IPS DF 4.7 (cell line): ENCODE data around the gene LONP1.

Source experiments
- DNase-seq: peaks from one replicate; pipeline ENCODE4 v3.0.0-alpha.2; 2013; ENCODE audit warnings: low spot score; ENCODE audit errors: extremely low read depth

The LONP1 gene

GRCh38 chr19:5648464-5648863, 71.5 kb downstream of the LONP1 start:
- DNase-seq, result no peak

- DNase-seq, result no peak
Measured at GRCh38 chr19:5646703-5647102, 73.2 kb downstream of the LONP1 start.

DNA sequence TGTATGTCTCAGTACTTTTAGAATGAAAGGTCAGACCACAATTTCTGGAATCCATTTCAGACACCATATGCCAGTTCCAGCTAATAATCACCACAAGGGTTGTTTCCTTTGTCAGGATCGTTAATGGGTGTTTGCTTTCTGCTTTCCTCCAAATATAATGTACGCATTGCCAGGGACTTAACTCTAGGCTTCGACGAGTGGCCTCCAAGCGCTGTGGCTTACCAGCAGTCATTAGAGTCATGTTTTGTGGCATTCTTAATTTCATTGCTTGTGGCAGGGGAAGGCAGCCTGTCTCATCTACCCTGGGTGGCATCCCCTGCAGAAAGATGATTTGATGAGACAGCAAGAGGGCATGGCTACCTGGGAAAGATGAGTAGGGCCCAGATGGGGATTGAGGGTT, 74.5 kb downstream of the LONP1 start:
- DNase-seq, result no peak

GRCh38 chr19:5644037-5644436, 75.9 kb downstream of the LONP1 start:
- DNase-seq, result no peak

DNA sequence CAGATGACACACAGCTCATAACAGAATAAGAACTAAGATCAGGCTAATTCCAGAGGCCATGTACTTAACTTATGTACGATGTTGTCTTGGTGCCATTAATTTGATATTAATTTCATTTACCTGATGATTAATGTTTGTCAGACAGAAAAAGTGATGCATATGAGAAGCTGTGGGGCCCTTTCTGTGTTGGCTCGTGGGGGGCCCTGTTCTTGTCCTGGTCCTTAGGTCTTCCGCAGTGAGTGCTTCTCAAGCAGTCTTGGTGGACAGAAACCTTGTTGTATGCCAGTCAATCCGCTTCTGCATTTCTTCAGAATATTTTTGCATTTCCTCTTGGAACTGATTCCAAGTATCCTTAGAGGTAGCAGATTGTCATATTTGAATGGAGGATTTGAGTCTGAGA, 76.9 kb downstream of the LONP1 start:
- no peak for DNase-seq

GRCh38 chr19:5642204-5642603, 77.7 kb downstream of the LONP1 start:
- DNase-seq, result no peak
